C4-2B (cell line): ENCODE results near the gene TNFRSF12A.

Source experiments
- H3K27ac ChIP-seq: fragments of 450-650 bp; 2 replicates; pipeline ENCODE4 v1.5.1; 2017
- ZFX ChIP-seq: fragments of 450-650 bp; IDR thresholded peaks from 2 replicates; pipeline ENCODE4 v1.6.1; 2017
- TF ChIP-seq, protein P1 (sequence below): fragments of 450-650 bp; conservative IDR thresholded peaks from 2 replicates; pipeline ENCODE4 v1.5.1; 2017; ENCODE audit warnings: mild to moderate bottlenecking

The TNFRSF12A gene

DNA sequence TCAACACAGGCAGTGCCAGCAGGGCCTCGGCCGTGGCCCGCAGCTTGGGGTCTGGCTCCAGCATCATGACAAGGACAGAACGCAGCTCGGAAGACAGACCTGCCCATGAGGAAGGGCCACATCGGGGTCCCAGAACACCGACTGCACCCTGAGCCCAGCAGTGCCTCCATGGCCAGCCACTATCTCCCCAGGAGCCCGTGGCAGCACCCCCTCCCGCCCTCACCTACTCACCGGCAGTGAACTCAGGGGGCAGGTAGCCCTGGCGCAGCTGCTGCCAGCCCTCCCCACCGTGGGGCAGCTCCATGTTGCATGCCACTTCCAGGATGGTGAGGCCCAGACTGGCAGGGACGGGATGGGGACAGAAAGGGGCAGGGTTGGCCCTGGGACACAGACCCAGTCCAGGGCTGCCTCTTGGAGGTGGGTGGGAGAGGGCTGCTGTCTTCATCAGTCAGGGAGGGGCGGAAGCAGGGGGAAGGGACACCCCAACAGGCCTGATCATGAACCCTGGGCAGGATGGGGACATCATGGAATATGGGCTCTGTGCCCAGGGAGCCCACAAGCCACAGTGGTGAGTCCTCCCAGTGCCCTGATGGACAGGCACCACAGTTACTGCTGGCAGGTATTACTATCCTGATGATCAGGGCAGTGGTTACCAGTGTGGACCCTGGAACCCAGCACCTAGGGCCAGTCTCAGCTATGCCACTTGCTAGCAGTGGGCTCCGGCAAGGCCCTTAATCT is 45.7 kb upstream of the TNFRSF12A start:
- TF ChIP-seq, protein P1, sequence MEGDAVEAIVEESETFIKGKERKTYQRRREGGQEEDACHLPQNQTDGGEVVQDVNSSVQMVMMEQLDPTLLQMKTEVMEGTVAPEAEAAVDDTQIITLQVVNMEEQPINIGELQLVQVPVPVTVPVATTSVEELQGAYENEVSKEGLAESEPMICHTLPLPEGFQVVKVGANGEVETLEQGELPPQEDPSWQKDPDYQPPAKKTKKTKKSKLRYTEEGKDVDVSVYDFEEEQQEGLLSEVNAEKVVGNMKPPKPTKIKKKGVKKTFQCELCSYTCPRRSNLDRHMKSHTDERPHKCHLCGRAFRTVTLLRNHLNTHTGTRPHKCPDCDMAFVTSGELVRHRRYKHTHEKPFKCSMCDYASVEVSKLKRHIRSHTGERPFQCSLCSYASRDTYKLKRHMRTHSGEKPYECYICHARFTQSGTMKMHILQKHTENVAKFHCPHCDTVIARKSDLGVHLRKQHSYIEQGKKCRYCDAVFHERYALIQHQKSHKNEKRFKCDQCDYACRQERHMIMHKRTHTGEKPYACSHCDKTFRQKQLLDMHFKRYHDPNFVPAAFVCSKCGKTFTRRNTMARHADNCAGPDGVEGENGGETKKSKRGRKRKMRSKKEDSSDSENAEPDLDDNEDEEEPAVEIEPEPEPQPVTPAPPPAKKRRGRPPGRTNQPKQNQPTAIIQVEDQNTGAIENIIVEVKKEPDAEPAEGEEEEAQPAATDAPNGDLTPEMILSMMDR = no peak
- no peak for TF ChIP-seq ZFX

DNA sequence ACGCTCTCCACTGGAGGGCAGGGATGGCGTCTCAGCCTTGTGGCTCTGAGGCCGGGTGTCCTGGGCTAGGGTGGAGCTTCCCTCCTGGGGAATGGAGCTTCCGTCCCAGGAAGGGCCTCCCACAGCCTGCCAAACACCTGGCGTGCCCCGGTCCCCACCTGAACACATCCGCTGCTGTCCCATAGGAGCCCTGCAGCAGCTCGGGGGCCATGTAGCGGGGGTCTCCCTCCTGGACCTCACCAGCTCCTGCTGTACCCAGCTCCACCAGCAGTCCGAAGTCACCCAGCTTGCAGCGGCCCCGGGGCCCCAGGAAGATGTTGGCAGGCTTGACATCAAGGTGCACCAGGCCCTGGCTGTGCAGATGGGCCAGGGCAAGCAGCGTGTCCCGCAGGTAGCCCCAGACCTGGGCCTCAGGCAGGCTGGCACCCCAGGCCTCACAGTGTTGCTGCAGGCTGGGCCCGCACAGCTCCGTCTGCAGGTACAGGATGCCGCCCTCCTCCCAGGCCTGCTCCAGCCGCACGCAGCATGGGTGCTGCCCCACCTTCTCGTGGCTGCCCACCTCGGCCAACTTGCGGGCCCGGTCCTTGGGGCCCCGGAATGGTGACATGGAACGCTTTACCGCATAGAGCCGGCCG is 44.9 kb upstream of the TNFRSF12A start:
- TF ChIP-seq ZFX = no peak
- TF ChIP-seq, protein P1 = no peak

More for the DNA sequence above, 45.7 kb upstream of the TNFRSF12A start:
- peak overlapping the region; percentile 92 for H3K27ac ChIP-seq

DNA sequence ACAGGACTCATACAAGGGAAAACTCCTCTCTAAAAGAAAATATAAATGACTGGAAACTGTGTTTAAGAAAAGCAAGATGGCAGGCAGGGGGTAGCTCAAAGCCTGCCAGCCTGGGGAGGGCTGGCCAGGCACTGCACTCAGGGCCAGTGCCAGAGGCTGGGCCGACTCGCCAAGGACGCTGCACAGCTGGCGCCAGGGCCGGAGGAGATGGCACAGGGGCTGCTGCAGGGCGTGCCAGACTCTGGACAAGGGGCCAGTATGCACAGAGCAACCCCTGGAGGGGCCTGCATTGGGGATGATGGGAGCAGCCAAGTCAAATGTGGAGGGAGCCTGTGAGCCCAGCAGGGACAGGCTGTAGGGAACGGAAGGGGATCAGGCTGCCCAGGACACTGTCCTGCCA is 44.0 kb upstream of the TNFRSF12A start:
- TF ChIP-seq, protein P1 = no peak
- no peak for TF ChIP-seq ZFX
- peak overlapping the region; percentile 94; the same call in 1 of the 2 replicates for H3K27ac ChIP-seq

More for the DNA sequence above, 44.9 kb upstream of the TNFRSF12A start:
- H3K27ac ChIP-seq = no peak overlapping the region; the same call in 1 of the 2 replicates

DNA sequence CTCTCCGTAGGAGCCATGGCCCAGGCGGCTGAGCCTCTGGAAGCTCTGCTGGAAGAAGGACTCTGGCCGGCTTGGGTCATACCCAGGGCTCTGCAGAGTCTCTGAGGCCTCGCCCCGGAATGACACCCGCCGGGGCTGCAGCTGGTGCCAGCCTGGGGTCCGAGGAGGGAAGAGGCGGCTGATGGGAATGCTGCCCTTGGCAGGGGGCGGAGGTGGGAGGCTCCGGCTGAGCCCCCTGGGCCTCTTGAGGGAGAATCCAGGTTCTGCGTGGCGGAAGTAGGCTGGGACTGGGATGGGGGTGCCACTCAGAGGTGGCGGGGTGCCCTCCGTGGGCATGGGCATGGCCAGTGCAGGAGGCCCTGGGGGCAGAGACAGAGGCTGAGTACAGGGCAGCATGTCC is 43.5 kb upstream of the TNFRSF12A start:
- peak overlapping the region; percentile 94 for H3K27ac ChIP-seq
- TF ChIP-seq, protein P1 = no peak
- TF ChIP-seq ZFX = no peak

DNA sequence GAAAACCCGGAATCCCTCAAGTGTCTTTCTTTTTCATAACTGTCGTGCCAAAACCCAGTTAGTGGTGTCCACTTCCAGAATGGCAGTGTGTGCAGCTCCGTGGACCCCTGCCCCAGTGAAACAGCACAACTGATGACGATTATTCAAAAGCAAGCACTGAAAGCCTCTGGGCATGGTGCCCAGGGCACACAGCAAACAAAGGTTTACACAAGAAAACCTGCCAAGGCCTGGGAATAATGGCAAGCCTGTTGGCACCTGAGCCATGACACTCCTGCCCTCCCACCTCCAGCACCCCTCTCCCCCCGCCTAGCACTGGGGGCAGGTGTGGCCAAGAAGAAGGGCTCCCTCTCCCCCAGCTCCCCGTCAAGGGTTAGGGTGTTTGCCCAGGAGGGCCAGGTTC is 42.7 kb upstream of the TNFRSF12A start:
- H3K27ac ChIP-seq = peak overlapping the region; percentile 94

DNA sequence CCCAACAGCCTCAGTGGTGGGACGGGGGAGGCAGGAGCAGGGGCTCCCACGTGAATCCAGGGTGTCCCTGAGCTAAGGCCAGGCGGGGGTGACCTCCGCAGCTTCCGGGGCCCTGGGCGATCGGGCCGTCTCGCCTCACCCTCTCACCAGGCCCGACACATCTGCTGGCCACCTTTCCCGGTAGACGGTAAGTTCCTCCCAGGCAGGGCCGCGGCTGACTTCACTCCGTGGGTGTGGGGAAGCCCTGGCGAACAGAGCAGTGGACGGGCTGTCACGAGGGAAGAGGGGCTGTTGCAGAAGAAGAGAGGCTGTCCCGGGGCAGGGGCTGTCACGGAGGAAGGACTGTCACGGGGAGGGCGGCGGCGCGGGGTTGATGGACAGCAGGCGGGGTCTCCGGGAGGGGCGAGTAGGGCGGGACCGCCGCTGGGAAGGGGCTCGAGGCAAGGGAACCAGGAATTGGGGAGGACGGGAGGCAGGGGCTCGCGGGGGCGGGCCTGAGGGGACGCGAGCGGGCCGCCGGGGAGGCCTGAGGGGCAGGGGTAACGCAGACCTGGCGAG is 40.4 kb upstream of the TNFRSF12A start:
- TF ChIP-seq ZFX = peak; percentile 10; the same call in 1 of the 2 replicates
- TF ChIP-seq, protein P1 = no peak
- peak overlapping the region; percentile 94 for H3K27ac ChIP-seq

More for the DNA sequence above, 42.7 kb upstream of the TNFRSF12A start:
- TF ChIP-seq ZFX = no peak
- TF ChIP-seq, protein P1 = no peak
